SK-N-SH treated with all-trans-retinoic acid at 6 μM for 48 hours (cell line): Measurements from ENCODE around the gene ITPKB.

Experiments used
- ATAC-seq: fragments of 200-7000 bp; cut with Tn5 transposase; 3 replicates; pipeline ENCODE4 v1.9.1; 2020; ENCODE audit warnings: mild to moderate bottlenecking, moderate library complexity
- CSDC2 ChIP-seq: fragments of 250-450 bp; sonication (Bioruptor Pico); IDR thresholded peaks from 2 replicates; pipeline ENCODE4 v1.5.0; 2020; ENCODE audit warnings: mild to moderate bottlenecking, moderate library complexity
- OSR1 ChIP-seq: fragments of 250-450 bp; sonication (Bioruptor Pico); IDR thresholded peaks from 2 replicates; pipeline ENCODE4 v1.8.0; 2022; ENCODE audit warnings: moderate library complexity, mild to moderate bottlenecking, inconsistent platforms
- POU6F1 ChIP-seq: fragments of 250-450 bp; sonication (Bioruptor Pico); IDR thresholded peaks from 2 replicates; pipeline ENCODE4 v1.8.0; 2021; ENCODE audit warnings: low read depth, mild to moderate bottlenecking, moderate library complexity, borderline replicate concordance
- PPARA ChIP-seq: fragments of 250-450 bp; sonication (Bioruptor Pico); IDR thresholded peaks from 2 replicates; pipeline ENCODE4 v1.5.0; 2020; ENCODE audit warnings: mild to moderate bottlenecking, borderline replicate concordance
- TF ChIP-seq, protein P1 (sequence below): fragments of 250-450 bp; sonication (Bioruptor Pico); IDR thresholded peaks from 2 replicates; pipeline ENCODE4 v1.5.0; 2020; ENCODE audit warnings: mild to moderate bottlenecking, moderate library complexity
- TF ChIP-seq, protein P2 (sequence below): fragments of 250-450 bp; sonication (Bioruptor Pico); IDR thresholded peaks from 2 replicates; pipeline ENCODE4 v1.5.1; 2020; ENCODE audit warnings: low read depth, mild to moderate bottlenecking, moderate library complexity
- TF ChIP-seq, protein P3 (sequence below): fragments of 250-450 bp; sonication (Bioruptor Pico); IDR thresholded peaks from 2 replicates; pipeline ENCODE4 v1.8.0; 2020; ENCODE audit warnings: mild to moderate bottlenecking, moderate library complexity, borderline replicate concordance

The ITPKB gene

GRCh38 chr1:226584164-226584563, 154.9 kb downstream of the ITPKB start:
- ATAC-seq, result no peak
- TF ChIP-seq, protein P1, sequence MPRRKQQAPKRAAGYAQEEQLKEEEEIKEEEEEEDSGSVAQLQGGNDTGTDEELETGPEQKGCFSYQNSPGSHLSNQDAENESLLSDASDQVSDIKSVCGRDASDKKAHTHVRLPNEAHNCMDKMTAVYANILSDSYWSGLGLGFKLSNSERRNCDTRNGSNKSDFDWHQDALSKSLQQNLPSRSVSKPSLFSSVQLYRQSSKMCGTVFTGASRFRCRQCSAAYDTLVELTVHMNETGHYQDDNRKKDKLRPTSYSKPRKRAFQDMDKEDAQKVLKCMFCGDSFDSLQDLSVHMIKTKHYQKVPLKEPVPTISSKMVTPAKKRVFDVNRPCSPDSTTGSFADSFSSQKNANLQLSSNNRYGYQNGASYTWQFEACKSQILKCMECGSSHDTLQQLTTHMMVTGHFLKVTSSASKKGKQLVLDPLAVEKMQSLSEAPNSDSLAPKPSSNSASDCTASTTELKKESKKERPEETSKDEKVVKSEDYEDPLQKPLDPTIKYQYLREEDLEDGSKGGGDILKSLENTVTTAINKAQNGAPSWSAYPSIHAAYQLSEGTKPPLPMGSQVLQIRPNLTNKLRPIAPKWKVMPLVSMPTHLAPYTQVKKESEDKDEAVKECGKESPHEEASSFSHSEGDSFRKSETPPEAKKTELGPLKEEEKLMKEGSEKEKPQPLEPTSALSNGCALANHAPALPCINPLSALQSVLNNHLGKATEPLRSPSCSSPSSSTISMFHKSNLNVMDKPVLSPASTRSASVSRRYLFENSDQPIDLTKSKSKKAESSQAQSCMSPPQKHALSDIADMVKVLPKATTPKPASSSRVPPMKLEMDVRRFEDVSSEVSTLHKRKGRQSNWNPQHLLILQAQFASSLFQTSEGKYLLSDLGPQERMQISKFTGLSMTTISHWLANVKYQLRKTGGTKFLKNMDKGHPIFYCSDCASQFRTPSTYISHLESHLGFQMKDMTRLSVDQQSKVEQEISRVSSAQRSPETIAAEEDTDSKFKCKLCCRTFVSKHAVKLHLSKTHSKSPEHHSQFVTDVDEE (CRISPR knock-in tag), result no peak
- no peak for TF ChIP-seq POU6F1 (CRISPR knock-in tag)

DNA sequence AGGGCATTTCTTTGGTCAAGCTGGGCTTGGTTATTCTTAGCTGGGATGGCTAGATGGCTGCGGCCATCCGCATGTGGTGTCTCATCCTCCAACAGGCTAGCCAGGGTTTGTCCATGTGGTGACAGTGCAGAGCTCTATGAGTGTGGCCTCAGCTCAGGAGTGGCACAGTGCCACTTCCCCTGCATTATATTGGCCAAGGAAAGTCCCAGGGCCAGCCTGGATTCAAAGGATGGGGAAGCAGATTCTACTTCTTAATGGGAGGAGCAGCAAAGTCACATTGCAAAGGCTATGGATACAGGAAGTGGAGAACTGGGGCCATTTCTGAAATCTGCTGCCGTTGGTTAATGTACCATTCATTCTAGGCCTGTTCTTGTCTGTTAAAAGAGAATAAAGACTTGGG, 156.1 kb downstream of the ITPKB start:
- no peak for ATAC-seq
- TF ChIP-seq OSR1 (no peak), CSDC2 (CRISPR knock-in tag) (no peak), PPARA (CRISPR knock-in tag) (no peak)
- TF ChIP-seq, protein P2, sequence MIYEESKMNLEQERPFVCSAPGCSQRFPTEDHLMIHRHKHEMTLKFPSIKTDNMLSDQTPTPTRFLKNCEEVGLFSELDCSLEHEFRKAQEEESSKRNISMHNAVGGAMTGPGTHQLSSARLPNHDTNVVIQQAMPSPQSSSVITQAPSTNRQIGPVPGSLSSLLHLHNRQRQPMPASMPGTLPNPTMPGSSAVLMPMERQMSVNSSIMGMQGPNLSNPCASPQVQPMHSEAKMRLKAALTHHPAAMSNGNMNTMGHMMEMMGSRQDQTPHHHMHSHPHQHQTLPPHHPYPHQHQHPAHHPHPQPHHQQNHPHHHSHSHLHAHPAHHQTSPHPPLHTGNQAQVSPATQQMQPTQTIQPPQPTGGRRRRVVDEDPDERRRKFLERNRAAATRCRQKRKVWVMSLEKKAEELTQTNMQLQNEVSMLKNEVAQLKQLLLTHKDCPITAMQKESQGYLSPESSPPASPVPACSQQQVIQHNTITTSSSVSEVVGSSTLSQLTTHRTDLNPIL (CRISPR knock-in tag), result no peak
- TF ChIP-seq, protein P3, sequence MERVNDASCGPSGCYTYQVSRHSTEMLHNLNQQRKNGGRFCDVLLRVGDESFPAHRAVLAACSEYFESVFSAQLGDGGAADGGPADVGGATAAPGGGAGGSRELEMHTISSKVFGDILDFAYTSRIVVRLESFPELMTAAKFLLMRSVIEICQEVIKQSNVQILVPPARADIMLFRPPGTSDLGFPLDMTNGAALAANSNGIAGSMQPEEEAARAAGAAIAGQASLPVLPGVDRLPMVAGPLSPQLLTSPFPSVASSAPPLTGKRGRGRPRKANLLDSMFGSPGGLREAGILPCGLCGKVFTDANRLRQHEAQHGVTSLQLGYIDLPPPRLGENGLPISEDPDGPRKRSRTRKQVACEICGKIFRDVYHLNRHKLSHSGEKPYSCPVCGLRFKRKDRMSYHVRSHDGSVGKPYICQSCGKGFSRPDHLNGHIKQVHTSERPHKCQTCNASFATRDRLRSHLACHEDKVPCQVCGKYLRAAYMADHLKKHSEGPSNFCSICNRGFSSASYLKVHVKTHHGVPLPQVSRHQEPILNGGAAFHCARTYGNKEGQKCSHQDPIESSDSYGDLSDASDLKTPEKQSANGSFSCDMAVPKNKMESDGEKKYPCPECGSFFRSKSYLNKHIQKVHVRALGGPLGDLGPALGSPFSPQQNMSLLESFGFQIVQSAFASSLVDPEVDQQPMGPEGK (CRISPR knock-in tag), result no peak
- TF ChIP-seq, protein P1 (CRISPR knock-in tag), result no peak
